Measurements from ENCODE around the gene JMJD1C.
"Not testable (repeated sequence)": the region's sequence is repeated elsewhere in the genome, so short reads cannot be mapped to it uniquely, and the experiment has no call there.

JMJD1C gene

GRCh38 chr10:63393050-63393449, 72.7 kb downstream of the JMJD1C start:
- no peak for DNase-seq (ENCODE audit: low spot score)

- no peak for DNase-seq (ENCODE audit: low spot score)
Measured at GRCh38 chr10:63392224-63392623, 73.6 kb downstream of the JMJD1C start.

- DNase-seq (ENCODE audit: low spot score): no peak
Measured at GRCh38 chr10:63391812-63392211, 74.0 kb downstream of the JMJD1C start.

- no peak for DNase-seq (ENCODE audit: low spot score)
Measured at GRCh38 chr10:63390521-63390920, 75.3 kb downstream of the JMJD1C start.

- no peak for DNase-seq (ENCODE audit: low spot score)
Measured at GRCh38 chr10:63388421-63389031, 77.3 kb downstream of the JMJD1C start.

- DNase-seq (ENCODE audit: low spot score): no peak
Measured at GRCh38 chr10:63385254-63385653, 80.5 kb downstream of the JMJD1C start.

- DNase-seq (ENCODE audit: low spot score): no peak
Measured at GRCh38 chr10:63384675-63385074, 81.1 kb downstream of the JMJD1C start.

GRCh38 chr10:63384001-63384400, 81.8 kb downstream of the JMJD1C start:
- DNase-seq (ENCODE audit: low spot score): no peak

GRCh38 chr10:63383141-63383540, 82.6 kb downstream of the JMJD1C start:
- DNase-seq (ENCODE audit: low spot score): no peak

GRCh38 chr10:63382066-63382465, 83.7 kb downstream of the JMJD1C start:
- DNase-seq (ENCODE audit: low spot score): no peak

- not testable (repeated sequence) for DNase-seq (ENCODE audit: low spot score)
Measured at GRCh38 chr10:63377305-63377661, 88.5 kb downstream of the JMJD1C start.

- no peak for DNase-seq (ENCODE audit: low spot score)
Measured at GRCh38 chr10:63376560-63377304, 89.0 kb downstream of the JMJD1C start.

GRCh38 chr10:63375859-63376258, 89.9 kb downstream of the JMJD1C start:
- DNase-seq (ENCODE audit: low spot score): no peak

GRCh38 chr10:63375458-63375857, 90.3 kb downstream of the JMJD1C start:
- no peak for DNase-seq (ENCODE audit: low spot score)

- no peak for DNase-seq (ENCODE audit: low spot score)
Measured at GRCh38 chr10:63374991-63375390, 90.8 kb downstream of the JMJD1C start.

GRCh38 chr10:63373176-63373575, 92.6 kb downstream of the JMJD1C start:
- no peak for DNase-seq (ENCODE audit: low spot score)

GRCh38 chr10:63369711-63370110, 96.1 kb downstream of the JMJD1C start:
- DNase-seq (ENCODE audit: low spot score): no peak

- no peak for DNase-seq (ENCODE audit: low spot score)
Measured at GRCh38 chr10:63368365-63368764, 97.4 kb downstream of the JMJD1C start.

GRCh38 chr10:63366933-63367332, 98.8 kb downstream of the JMJD1C start:
- DNase-seq (ENCODE audit: low spot score): no peak

- DNase-seq (ENCODE audit: low spot score): no peak
Measured at GRCh38 chr10:63365976-63366765, 99.6 kb downstream of the JMJD1C start.

GRCh38 chr10:63364918-63365317, 100.9 kb downstream of the JMJD1C start:
- no peak for DNase-seq (ENCODE audit: low spot score)

- no peak for DNase-seq (ENCODE audit: low spot score)
Measured at GRCh38 chr10:63363951-63364350, 101.8 kb downstream of the JMJD1C start.

GRCh38 chr10:63355682-63356081, 110.1 kb downstream of the JMJD1C start:
- no peak for DNase-seq (ENCODE audit: low spot score)
